CD14-positive monocyte (primary cell): Measurements from ENCODE around the gene RREB1. TPM values are rescaled to one million over a fixed set of nuclear protein-coding genes. Genes with fewer than 3 reads are reported as not detected.

ENCODE experiments used
- DNase-seq, 3 donors: peaks; one replicate each; pipeline ENCODE4 v3.0.0-alpha.2; 2011 to 2022
- H2AFZ ChIP-seq: 2 replicates; pipeline ENCODE4 v1.6.0; 2012; ENCODE audit warnings: mild to moderate bottlenecking, low read depth, low read length, inconsistent platforms; ENCODE audit not compliant: insufficient read depth, poor library complexity, severe bottlenecking
- H3K27ac ChIP-seq, 2 donors: 1 replicate in 1 of 2; 2 replicates in 1 of 2; pipeline ENCODE4 v1.5.1; 2012 to 2013; ENCODE audit warnings: low read length in 2 of 2, control low read depth in 1 of 2, inconsistent platforms in 1 of 2, low read depth in 1 of 2, mild to moderate bottlenecking in 1 of 2
- H3K27me3 ChIP-seq, 2 donors: one replicate each; pipeline versions ENCODE4 v1.6.0 to v1.6.1; 2011 to 2013; ENCODE audit warnings: low read length in 2 of 2; ENCODE audit not compliant: control insufficient read depth in 2 of 2, insufficient read depth in 2 of 2
- H3K36me3 ChIP-seq, 2 donors: replicated peaks in 1 of 2; 1 replicate in 1 of 2; 2 replicates in 1 of 2; pipeline versions ENCODE4 v1.5.1 to v1.6.1; 2012 to 2013; ENCODE audit warnings: low read length in 2 of 2, control low read depth in 1 of 2, inconsistent platforms in 1 of 2, mild to moderate bottlenecking in 1 of 2; ENCODE audit not compliant: insufficient read depth in 2 of 2, control insufficient read depth in 1 of 2
- H3K4me1 ChIP-seq, 2 donors: 1 replicate in 1 of 2; 2 replicates in 1 of 2; pipeline versions ENCODE4 v1.5.1 to v1.6.1; 2012 to 2013; ENCODE audit warnings: low read length in 2 of 2, control low read depth in 1 of 2, inconsistent platforms in 1 of 2, mild to moderate bottlenecking in 1 of 2, moderate library complexity in 1 of 2; ENCODE audit not compliant: insufficient read depth in 2 of 2, control insufficient read depth in 1 of 2
- H3K4me2 ChIP-seq: replicated peaks from 2 replicates; pipeline ENCODE3; 2012; ENCODE audit warnings: low read length, moderate library complexity, mild to moderate bottlenecking; ENCODE audit not compliant: poor library complexity, severe bottlenecking; ENCODE audit errors: extremely low read depth
- H3K4me3 ChIP-seq, 3 experiments: fragments of 200-600 bp in 1 of 3; sonication (generic) in 1 of 3; replicated peaks in 1 of 3; 1 replicate in 2 of 3; 2 replicates in 1 of 3; pipeline ENCODE4 v1.5.1; 2011 to 2013; ENCODE audit warnings: low read length in 3 of 3, mild to moderate bottlenecking in 3 of 3, control low read depth in 2 of 3, low read depth in 2 of 3, inconsistent platforms in 1 of 3, moderate library complexity in 1 of 3
- H3K79me2 ChIP-seq: 2 replicates; pipeline ENCODE4 v1.6.0; 2012; ENCODE audit warnings: mild to moderate bottlenecking, control low read depth, inconsistent platforms, low read length, moderate library complexity; ENCODE audit not compliant: insufficient read depth
- H3K9ac ChIP-seq: 2 replicates; pipeline ENCODE4 v1.6.0; 2017; ENCODE audit warnings: low read length, mild to moderate bottlenecking; ENCODE audit not compliant: insufficient read depth, poor library complexity, severe bottlenecking
- H3K9me3 ChIP-seq, 2 donors: replicated peaks in 1 of 2; 1 replicate in 1 of 2; 2 replicates in 1 of 2; pipeline versions ENCODE4 v1.5.1 to v1.6.1; 2012 to 2013; ENCODE audit warnings: low read length in 2 of 2, control low read depth in 1 of 2; ENCODE audit not compliant: control insufficient read depth in 1 of 2, insufficient read depth in 1 of 2
- H4K20me1 ChIP-seq: 2 replicates; pipeline ENCODE4 v1.6.0; 2012; ENCODE audit warnings: mild to moderate bottlenecking, low read length, control low read depth, moderate library complexity; ENCODE audit not compliant: insufficient read depth
- H3K27ac Mint-ChIP-seq, 7 donors: one replicate each; pipeline ENCODE4 v1.8.0; 2020; ENCODE audit warnings: mild to moderate bottlenecking in 7 of 7, mixed read lengths in 7 of 7, moderate library complexity in 6 of 7, inconsistent platforms in 2 of 7
- H3K27me3 Mint-ChIP-seq, 3 donors: one replicate each; pipeline ENCODE4 v1.8.0; 2021 to 2022; ENCODE audit warnings: low read depth in 3 of 3, mild to moderate bottlenecking in 3 of 3, mixed read lengths in 3 of 3, moderate library complexity in 3 of 3, inconsistent platforms in 1 of 3
- H3K36me3 Mint-ChIP-seq, 2 donors: one replicate each; pipeline ENCODE4 v1.8.0; 2020; ENCODE audit warnings: mixed read lengths in 2 of 2, inconsistent platforms in 1 of 2, mild to moderate bottlenecking in 1 of 2
- H3K4me1 Mint-ChIP-seq: one replicate; pipeline ENCODE4 v1.8.0; 2020; ENCODE audit warnings: mild to moderate bottlenecking, mixed read lengths
- H3K4me3 Mint-ChIP-seq, 2 donors: one replicate each; pipeline ENCODE4 v1.8.0; 2020; ENCODE audit warnings: mild to moderate bottlenecking in 2 of 2, mixed read lengths in 2 of 2, moderate library complexity in 1 of 2
- H3K9me3 Mint-ChIP-seq, 7 donors: one replicate each; pipeline ENCODE4 v1.8.0; 2020 to 2022; ENCODE audit warnings: mixed read lengths in 7 of 7, mild to moderate bottlenecking in 6 of 7, moderate library complexity in 6 of 7, inconsistent platforms in 2 of 7
- CTCF ChIP-seq: fragments of 200-600 bp; IDR thresholded peaks from one replicate; pipeline ENCODE4 v1.8.0; 2022; ENCODE audit warnings: antibody characterized with exemption, mild to moderate bottlenecking
- WGBS: methylation state at CpG from one replicate; pipeline ENCODE4 v1.1.5; 2013; ENCODE audit warnings: missing lambda C conversion rate; ENCODE audit not compliant: insufficient coverage; 5-methylcytosine and 5-hydroxymethylcytosine counted together
- intact Hi-C, 2 donors: fragments of 100-400 bp; cut with micrococcal nuclease; formaldehyde crosslinking; loops; one replicate each; pipeline versions ENCODE4 v1.15.0 to v1.15.1; 2023
- polyA plus RNA-seq, 3 donors: library from polyadenylated mRNA; depleted of rRNA in 1 of 3; unstranded in 2 of 3; stranded (reverse) in 1 of 3; fragments of 300-500 nt in 2 of 3; fragments of >200 nt in 1 of 3; fragmentation: Illumina TruSeq in 2 of 3; gene quantifications; 1 replicate in 2 of 3; 2 replicates in 1 of 3; pipeline ENCODE4 v1.2.3, GENCODE V29; 2012 to 2021

RREB1 gene
- polyA plus RNA-seq, 3 donors, result 2.1 to 15.3 (median 5.6) TPM

GRCh38 chr6:7075341-7076000, 32.3 kb upstream of the RREB1 start:
- 100% methylated on average over 4 of the region's 7 CpGs for WGBS
- Histone ChIP-seq H3K9me3 (no peaks in the 10 kb centered on the region), H3K27ac (no peak overlapping the region), H3K4me2 (no peak overlapping the region), H3K79me2 (no peaks in the 10 kb centered on the region), H3K4me1 (peaks cover 9 to 14% of the 10 kb centered on the region in 2 donors), H3K36me3 (no peaks in the 10 kb centered on the region), H3K4me3 (no peak overlapping the region), H4K20me1 (no peaks in the 10 kb centered on the region), H3K27me3 (no peaks in the 10 kb centered on the region), H3K9ac (no peak overlapping the region), H2AFZ (no peak overlapping the region)
- H3K4me1 Mint-ChIP-seq, result peaks cover 14% of the 10 kb centered on the region
- no peaks in the 10 kb centered on the region for H3K36me3 Mint-ChIP-seq
- H3K9me3 Mint-ChIP-seq, result peaks cover 0 to 4% (median 0%) of the 10 kb centered on the region in 7 donors
- TF ChIP-seq CTCF, result no peak
- DNase-seq, result no peak
- no peaks in the 10 kb centered on the region for H3K27me3 Mint-ChIP-seq
- intact Hi-C loops, result no loop called here
- H3K27ac Mint-ChIP-seq, result no peak overlapping the region
- H3K4me3 Mint-ChIP-seq, result no peak overlapping the region

- DNase-seq, result no peak
- no peaks in the 10 kb centered on the region for H3K79me2 ChIP-seq
- Mint-ChIP-seq H3K4me1 (peaks cover 14% of the 10 kb centered on the region), H3K27ac (no peak overlapping the region), H3K36me3 (no peaks in the 10 kb centered on the region), H3K9me3 (peaks cover 0 to 4% (median 0%) of the 10 kb centered on the region in 7 donors), H3K27me3 (no peaks in the 10 kb centered on the region), H3K4me3 (no peak overlapping the region)
- H3K9ac ChIP-seq, result no peak overlapping the region
- no peaks in the 10 kb centered on the region for H3K36me3 ChIP-seq
- H3K4me3 ChIP-seq, result no peak overlapping the region
- intact Hi-C loops, result no loop called here
- H3K27me3 ChIP-seq, result no peaks in the 10 kb centered on the region
- TF ChIP-seq CTCF, result no peak
- H2AFZ ChIP-seq, result no peak overlapping the region
- H3K9me3 ChIP-seq, result no peaks in the 10 kb centered on the region
- peaks cover 9 to 14% of the 10 kb centered on the region in 2 donors for H3K4me1 ChIP-seq
- no peak overlapping the region for H3K27ac ChIP-seq
- WGBS, result no CpG with 5 or more reads among the region's 2 CpGs
- no peaks in the 10 kb centered on the region for H4K20me1 ChIP-seq
- no peak overlapping the region for H3K4me2 ChIP-seq
Measured at GRCh38 chr6:7077856-7078255, 29.9 kb upstream of the RREB1 start.
